Fibroblast of pulmonary artery (primary cell): ENCODE measurements around the gene CPNE4.

Experiments
- DNase-seq: peaks from one replicate; pipeline ENCODE4 v3.0.0-alpha.2; 2010; ENCODE audit warnings: low read depth
- H3K4me3 ChIP-seq: replicated peaks from 2 replicates; pipeline ENCODE4 v1.5.1; 2011; ENCODE audit warnings: low read depth, mild to moderate bottlenecking, control low read depth, low read length, moderate library complexity
- CTCF ChIP-seq: IDR thresholded peaks from 2 replicates; pipeline ENCODE4 v1.5.1; 2011; ENCODE audit warnings: mild to moderate bottlenecking, control low read depth, low read length, inconsistent platforms; ENCODE audit errors: missing control alignments

Gene CPNE4

GRCh38 chr3:131733086-131733841, 301.6 kb downstream of the CPNE4 start:
- H3K4me3 ChIP-seq, result no peak overlapping the region
- no peak for TF ChIP-seq CTCF
- DNase-seq, result no peak

GRCh38 chr3:131731709-131732108, 303.1 kb downstream of the CPNE4 start:
- no peak overlapping the region for H3K4me3 ChIP-seq
- no peak for TF ChIP-seq CTCF
- DNase-seq, result no peak

GRCh38 chr3:131730581-131730980, 304.2 kb downstream of the CPNE4 start:
- peak; percentile 62 for DNase-seq
- TF ChIP-seq CTCF, result no peak
- no peak overlapping the region for H3K4me3 ChIP-seq

- DNase-seq, result peak; percentile 4
- TF ChIP-seq CTCF, result no peak
- no peak overlapping the region for H3K4me3 ChIP-seq
Measured at GRCh38 chr3:131729643-131730017, 305.2 kb downstream of the CPNE4 start.

- TF ChIP-seq CTCF, result no peak
- no peak overlapping the region for H3K4me3 ChIP-seq
- no peak for DNase-seq
Measured at GRCh38 chr3:131728898-131729642, 305.7 kb downstream of the CPNE4 start.

- H3K4me3 ChIP-seq, result no peak overlapping the region
Measured at GRCh38 chr3:131725414-131725813, 309.4 kb downstream of the CPNE4 start.

More at GRCh38 chr3:131725414-131725813, 309.4 kb downstream of the CPNE4 start:
- no peak for DNase-seq
- TF ChIP-seq CTCF, result no peak
